ENCODE results near the gene AKAP13. TPM values are rescaled to one million over a fixed set of nuclear protein-coding genes. Genes with fewer than 3 reads are reported as not detected.

AKAP13 gene
- total RNA-seq, 1 experiment from 2014 or later, result 47.3 TPM

- H3K27ac ChIP-seq (ENCODE audit: insufficient read length, low read depth, low read length), result no peak overlapping the region
- H3K4ac ChIP-seq (ENCODE audit: low read depth, low read length), result no peak overlapping the region
- H3K27me3 ChIP-seq (ENCODE audit: insufficient read depth, low read length), result no peaks in the 10 kb centered on the region
- peaks cover 6% of the 10 kb centered on the region; the same call in 1 of the 2 replicates for H3K4me1 ChIP-seq (ENCODE audit: insufficient read depth, low read length)
- H3K9me3 ChIP-seq (ENCODE audit: control insufficient read depth, low read depth, low read length), result no peaks in the 10 kb centered on the region
- no peak for DNase-seq
- no peak overlapping the region for H3T11ph ChIP-seq (ENCODE audit: low read length)
- no peak overlapping the region for H2BK15ac ChIP-seq (ENCODE audit: low read depth, low read length)
- H2AK5ac ChIP-seq (ENCODE audit: insufficient read length, low read length), result no peak overlapping the region
- H2BK12ac ChIP-seq (ENCODE audit: insufficient read length, low read depth, low read length), result no peak overlapping the region
- H3K23me2 ChIP-seq (ENCODE audit: insufficient read length, low read depth, low read length, poor library complexity, severe bottlenecking), result no peaks in the 10 kb centered on the region
- H4K20me1 ChIP-seq (ENCODE audit: control insufficient read depth, insufficient read depth, insufficient read length), result no peaks in the 10 kb centered on the region
- no peak overlapping the region for H4K5ac ChIP-seq (ENCODE audit: insufficient read length, low read depth, low read length)
- Mint-ChIP-seq H3K27me3 (ENCODE audit: low read depth) (no peaks in the 10 kb centered on the region), H3K4me1 (peaks cover 30 to 31% of the 10 kb centered on the region in 2 experiments), H3K27ac (no peak overlapping the region), H3K4me3 (no peak overlapping the region), H3K9me3 (no peaks in the 10 kb centered on the region), H3K36me3 (ENCODE audit: insufficient read depth in 1 of 3, low read depth in 3 of 3) (no peaks in the 10 kb centered on the region)
- H3K14ac ChIP-seq (ENCODE audit: insufficient read depth, low read length), result no peak overlapping the region
- H3K23ac ChIP-seq (ENCODE audit: insufficient read length, low read depth, low read length), result no peak overlapping the region
- no peak overlapping the region for H2AFZ ChIP-seq (ENCODE audit: low read length)
- no peak overlapping the region for H2BK5ac ChIP-seq (ENCODE audit: insufficient read length, low read length)
- H3K79me2 ChIP-seq (ENCODE audit: insufficient read depth, low read length), result peaks cover 4% of the 10 kb centered on the region; the same call in 1 of the 2 replicates
- no peak overlapping the region for H3K4me2 ChIP-seq (ENCODE audit: insufficient read depth, insufficient read length, low read length)
- no peak overlapping the region for H2BK120ac ChIP-seq (ENCODE audit: low read depth, low read length, poor library complexity, severe bottlenecking)
- H3K9ac ChIP-seq (ENCODE audit: extremely low read depth, insufficient read length, low read length), result no peak overlapping the region
- no CpG with 5 or more reads among the region's 3 CpGs for WGBS (ENCODE audit: extremely low coverage, insufficient read length, low lambda C conversion rate)
- H3K18ac ChIP-seq (ENCODE audit: insufficient read length, low read depth, low read length), result no peak overlapping the region
- H3K79me1 ChIP-seq (ENCODE audit: insufficient read depth, low read depth, low read length, poor library complexity, severe bottlenecking), result no peaks in the 10 kb centered on the region
- H4K8ac ChIP-seq (replicated peaks; ENCODE audit: insufficient read length, low read depth, low read length), result no peak overlapping the region
- no peak overlapping the region for H2BK20ac ChIP-seq (ENCODE audit: low read depth, low read length, poor library complexity, severe bottlenecking)
- no peak for TF ChIP-seq CTCF (conservative IDR thresholded peaks at IDR 0.05)
- H4K91ac ChIP-seq (ENCODE audit: insufficient read length, low read depth, low read length), result no peak overlapping the region
- H3K56ac ChIP-seq (ENCODE audit: insufficient read length, low read depth, low read length), result no peak overlapping the region
Measured at GRCh38 chr15:85396554-85396953, 16.2 kb downstream of the AKAP13 start.
